Measurements from ENCODE around the gene DDN.

DDN gene

GRCh38 chr12:48980389-48980952 is 18.7 kb downstream of the DDN start:
- DNase-seq: no peak

GRCh38 chr12:48979602-48980388 is 19.4 kb downstream of the DDN start:
- no peak for DNase-seq

- no peak for DNase-seq
These were observed 20.2 kb downstream of the DDN start for GRCh38 chr12:48978741-48979601.

- no peak for DNase-seq
These were observed 20.9 kb downstream of the DDN start, which contains the start of gene WNT1 for GRCh38 chr12:48978291-48978740. TSS of gene WNT1 (plus strand) at chr12:48978322. CDS start at chr12:48978651, 329 bp downstream.

GRCh38 chr12:48977290-48978281 is 21.6 kb downstream of the DDN start:
- peak; percentile 56 for DNase-seq

DNA sequence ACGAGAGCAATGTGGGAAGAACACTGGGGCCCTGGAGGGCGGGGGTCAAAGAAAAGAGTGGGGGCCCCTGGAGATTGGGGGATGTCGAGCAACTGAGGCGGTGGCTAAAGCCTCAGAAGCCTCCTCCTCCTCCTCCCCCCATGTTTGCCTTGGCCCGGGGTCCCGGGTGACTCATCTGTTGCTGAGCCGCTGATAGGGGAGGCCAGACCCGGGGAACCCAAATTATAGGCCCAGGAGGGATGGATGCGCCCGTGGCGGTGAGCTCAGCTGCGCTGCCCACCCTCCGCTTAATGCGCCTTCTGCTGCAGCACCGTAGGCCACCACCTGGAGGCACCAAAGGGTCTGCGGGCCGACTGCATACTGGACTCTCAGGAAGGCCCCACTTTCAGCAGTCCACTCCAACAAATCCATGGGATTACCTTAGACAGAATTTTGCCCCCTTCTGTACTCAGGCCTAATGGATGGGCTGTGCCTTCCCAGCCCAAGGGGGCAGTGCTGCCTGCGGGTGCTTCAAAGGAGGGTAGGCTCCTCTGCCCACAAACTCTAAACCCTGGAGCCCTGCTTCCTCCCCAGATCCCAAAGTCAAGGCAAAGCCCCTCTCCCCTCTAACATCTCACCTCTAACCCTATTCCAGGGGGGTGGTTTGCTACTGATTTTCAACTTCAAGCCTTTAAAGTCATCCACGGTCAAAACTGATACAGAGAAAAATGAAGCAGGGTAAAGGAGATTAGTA is 25.1 kb downstream of the DDN start:
- DNase-seq: no peak

DNA sequence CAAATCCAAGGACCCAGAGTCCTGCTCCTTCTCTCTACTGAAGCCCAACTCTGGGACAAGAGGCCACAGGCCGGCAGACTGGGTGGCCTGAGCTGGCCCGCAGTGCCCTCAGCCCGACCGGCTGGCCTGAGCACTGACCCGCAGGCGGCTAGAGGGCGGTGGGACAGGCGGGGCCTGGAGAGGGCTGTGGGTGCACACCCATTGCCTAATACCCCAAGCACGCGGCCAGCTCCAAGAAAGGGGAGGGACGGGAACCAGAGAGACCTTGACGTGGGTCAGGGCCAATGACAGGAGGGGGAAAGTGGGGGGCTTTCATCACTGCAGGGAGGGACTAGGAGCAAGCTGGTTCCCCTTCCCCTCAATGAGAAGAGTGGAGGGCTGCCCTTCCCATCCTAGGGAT is 25.6 kb downstream of the DDN start:
- DNase-seq: no peak

DNA sequence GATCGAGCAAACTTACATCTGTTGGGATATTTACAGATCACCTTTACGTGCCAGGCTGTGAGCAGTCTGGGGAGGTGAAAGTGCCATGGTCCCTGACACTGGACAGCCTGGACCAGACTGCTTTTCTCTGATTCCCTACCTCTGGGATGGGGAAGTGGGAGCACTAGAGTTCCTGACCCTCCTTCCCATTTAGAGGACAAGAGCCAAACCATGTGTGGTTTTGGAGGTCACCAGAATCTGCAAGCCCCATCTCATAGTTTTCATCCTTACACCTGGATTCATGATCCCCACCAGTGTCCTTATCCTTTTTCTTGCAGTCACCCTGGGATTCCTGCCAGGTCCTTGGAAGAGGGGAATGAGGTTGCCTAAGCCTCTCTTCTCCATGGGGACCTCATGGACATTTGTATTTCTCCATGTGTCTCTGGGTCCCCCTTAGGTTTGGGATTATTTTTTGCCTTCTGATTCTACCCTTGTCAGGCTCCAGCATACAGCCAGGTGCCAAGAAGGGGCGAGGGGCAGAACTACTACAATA is 26.2 kb downstream of the DDN start:
- DNase-seq: no peak

DNA sequence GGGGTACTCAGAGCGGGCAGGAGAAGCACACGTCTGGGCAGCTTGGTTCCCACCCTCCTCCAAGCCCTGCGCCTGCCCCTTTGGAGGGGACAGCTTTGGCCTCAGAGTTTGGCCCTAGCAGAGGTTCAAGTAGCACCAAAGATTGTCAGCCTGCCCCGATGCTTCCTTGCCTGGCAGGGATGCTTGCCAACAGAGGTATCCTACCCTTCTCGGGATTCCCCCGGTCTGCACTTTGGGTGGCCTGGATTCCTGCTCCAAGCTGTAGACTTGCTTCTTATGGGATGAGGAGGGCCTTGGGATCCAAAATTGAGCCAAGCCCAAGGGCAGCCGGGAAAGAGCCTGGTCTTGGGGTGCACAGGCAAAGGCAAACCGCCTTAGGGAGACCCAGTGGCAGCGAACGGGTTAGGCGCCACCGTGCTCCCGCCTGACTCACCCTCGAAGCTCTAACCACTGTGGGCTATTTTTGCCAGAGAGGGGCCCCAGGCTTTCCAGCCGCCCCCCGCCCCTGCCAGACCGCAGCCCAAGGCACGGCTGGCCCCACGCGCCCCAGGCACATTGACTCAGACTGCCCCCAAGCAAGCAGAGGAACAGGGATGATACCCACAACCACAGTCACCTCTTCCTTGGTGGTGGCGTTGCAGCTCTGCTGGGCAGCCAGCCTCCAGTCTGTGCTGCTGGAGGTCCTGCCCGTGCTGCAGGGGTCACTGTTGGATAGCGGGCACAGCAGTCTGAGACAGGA is 26.8 kb downstream of the DDN start:
- DNase-seq: peak; percentile 43

- DNase-seq: no peak
These were observed 28.4 kb downstream of the DDN start for GRCh38 chr12:48970702-48971334.

- DNase-seq: no peak
These were observed 29.1 kb downstream of the DDN start for GRCh38 chr12:48969833-48970701.

DNA sequence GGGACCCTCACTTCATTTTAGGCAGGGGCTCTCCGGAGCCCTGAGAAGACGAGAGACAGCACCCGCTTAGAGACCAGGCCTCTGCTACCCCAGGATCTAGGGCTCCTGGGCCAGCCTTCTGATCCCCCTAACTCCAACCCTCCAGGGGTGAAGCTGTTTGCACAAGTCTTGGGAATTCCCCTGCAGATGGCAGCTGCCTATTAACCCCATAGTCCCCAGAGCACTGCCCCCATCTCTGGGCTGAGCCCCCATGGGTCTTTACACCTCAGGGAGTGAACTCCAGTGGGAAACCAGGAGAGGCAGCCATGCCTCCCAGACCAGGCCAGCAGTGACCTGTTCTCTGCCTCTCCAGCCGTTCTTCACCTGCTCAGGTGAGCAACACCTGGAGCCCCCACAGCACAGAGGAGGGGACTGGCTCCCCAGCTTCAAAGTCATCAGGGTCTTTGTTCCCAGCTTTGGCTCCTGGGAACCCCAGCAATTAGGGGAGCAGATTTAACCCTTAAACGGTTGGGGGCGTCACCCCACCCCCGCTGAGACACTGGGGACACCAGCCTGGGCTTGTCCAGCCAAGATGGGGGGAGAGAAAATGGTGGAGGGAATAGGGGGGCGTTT is 29.9 kb downstream of the DDN start:
- DNase-seq: no peak

DNA sequence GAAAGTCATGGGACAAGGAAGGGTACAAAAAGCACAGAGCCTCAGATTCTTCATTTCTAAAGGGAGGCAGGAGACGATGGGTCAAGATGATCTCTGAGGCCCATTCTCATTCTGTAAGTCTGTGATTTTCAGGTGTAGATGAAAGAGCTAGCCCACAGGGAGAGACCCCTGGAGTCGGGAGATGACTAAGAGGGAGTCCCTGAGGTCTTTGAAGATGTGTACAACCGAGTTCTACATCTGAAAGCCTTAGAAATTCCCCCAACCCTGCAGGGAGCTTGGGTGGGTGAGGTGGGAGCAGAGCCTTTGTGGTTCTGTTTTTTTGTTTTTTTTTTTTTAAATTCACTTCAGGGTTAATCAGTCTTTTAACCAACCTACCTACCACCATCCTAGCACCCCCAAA is 30.7 kb downstream of the DDN start:
- no peak for DNase-seq

DNA sequence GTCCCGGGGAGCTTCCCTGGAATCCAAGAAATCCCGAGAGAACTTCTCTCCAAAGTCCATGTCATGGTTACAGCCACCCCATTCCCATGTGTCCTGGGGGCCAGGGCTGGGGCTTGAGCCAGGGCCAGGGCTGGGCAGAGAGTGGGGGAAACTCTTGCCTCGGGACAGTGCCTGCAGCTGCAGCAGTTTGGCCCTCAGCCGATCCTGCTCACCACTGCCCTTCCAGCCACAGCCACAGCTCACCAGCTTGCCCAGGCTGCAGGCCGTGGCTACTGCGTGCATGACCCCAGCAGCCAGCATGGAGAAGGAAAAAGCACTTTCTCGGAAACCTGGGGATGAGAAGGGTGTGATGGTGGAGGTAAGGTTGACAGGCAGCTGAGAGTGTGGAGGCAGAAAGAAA is 31.2 kb downstream of the DDN start:
- no peak for DNase-seq

DNA sequence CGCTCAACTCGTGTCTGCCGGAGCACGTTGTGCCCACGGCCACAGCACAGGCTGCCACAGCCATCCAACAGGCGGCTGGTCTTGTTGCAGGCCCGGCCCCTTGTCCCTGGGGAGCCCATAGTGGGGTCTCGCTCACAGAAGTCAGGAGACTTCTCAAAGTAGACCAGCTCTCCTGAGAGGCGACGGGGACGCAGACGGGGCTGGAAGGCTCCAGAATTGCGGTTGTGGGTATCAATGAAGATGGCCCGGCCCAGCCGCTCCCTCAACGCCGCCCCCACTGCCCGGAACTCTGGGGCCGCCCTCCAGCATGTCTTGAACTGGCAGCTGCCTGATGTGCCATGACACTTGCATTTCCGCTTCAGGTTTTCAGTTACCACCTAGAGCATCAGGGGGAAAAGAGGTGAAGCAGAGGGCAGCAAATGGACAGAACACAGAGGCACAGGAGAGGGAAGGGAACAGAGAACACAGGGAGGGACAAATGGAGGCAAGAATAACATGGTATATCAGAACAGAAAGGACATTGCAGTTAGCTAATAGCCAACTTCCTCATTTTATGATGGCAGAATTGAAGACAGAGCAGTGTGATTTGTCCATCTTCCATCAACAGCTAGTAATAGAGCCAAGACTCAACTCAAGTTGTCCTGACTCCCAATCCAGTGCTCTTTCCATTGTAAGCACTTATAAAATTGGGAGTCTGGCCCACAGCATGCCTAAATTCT is 32.8 kb downstream of the DDN start:
- DNase-seq: peak; percentile 47

- no peak for DNase-seq
These were observed 33.8 kb downstream of the DDN start for GRCh38 chr12:48965298-48965838.

GRCh38 chr12:48961801-48962200 is 37.4 kb downstream of the DDN start:
- DNase-seq: no peak

DNA sequence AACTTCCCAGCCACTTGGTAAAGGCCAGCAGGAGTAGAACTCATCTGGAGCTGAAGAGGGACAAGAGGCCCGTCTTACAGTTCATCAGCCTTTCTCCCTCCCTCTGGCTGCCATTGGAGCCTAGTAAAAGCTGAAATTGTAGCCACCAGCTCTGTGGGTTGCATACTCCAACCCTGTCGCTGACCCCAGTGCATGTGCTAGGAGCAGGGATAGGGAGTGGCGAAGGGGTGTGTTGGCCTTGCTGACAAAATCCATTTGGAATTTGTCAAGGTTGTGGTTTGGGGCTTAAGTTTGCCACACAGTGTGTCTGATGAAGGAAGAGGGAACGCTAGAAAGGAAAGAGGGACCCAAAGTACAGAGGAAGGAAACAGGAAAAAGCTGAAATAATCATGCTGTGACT is 37.8 kb downstream of the DDN start:
- DNase-seq: no peak
